ENCODE results near the gene GDE1.
"Not testable (repeated sequence)": the region's sequence is repeated elsewhere in the genome, so short reads cannot be mapped to it uniquely, and the experiment has no call there.

The GDE1 gene

GRCh38 chr16:19521471-19522396 is at the start of gene GDE1:
GDE1 (minus strand) TSS chr16:19522098; CDS start chr16:19521964, 134 bp downstream.
- in situ Hi-C loops (cut with MboI; ENCODE audit: low sequenced_read_pairs) = loop anchor here (25.0 kb wide), 1 partner anchor 434 kb away; no protein-coding TSS in a partner anchor

DNA sequence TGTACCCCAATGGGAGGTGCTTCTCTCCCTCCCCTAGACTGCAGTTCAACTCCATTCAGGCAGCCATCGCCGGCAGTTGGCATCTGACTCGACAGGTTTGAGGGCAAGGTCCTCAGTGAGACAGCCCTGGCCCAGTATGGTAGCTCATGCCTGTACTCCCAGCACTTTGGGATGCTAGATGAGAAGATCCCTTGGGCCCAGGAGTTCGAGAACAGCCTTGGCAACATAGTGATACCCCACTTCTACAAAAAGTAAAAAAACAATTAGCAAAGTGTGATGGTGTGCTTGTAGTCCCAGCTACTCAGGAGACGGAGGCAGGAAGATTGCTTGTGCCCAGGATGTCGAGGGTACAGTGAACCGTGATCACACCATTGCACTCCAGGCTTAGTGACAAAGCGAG is 45.7 kb upstream of the GDE1 start:
- in situ Hi-C loops (cut with MboI; ENCODE audit: low sequenced_read_pairs) = loop anchor here (10.0 kb wide), 1 partner anchor 57 kb away; no protein-coding TSS in a partner anchor

GRCh38 chr16:19566362-19566761 is 44.5 kb upstream of the GDE1 start:
- in situ Hi-C loops (cut with MboI; ENCODE audit: low sequenced_read_pairs) = loop anchor here (10.0 kb wide), 1 partner anchor 58 kb away; no protein-coding TSS in a partner anchor

GRCh38 chr16:19563377-19563776 is 41.5 kb upstream of the GDE1 start:
- in situ Hi-C loops (cut with MboI; ENCODE audit: low sequenced_read_pairs) = loop anchor here (10.0 kb wide), 1 partner anchor 61 kb away; no protein-coding TSS in a partner anchor

- in situ Hi-C loops (cut with MboI; ENCODE audit: low sequenced_read_pairs) = loop anchor here (10.0 kb wide), 1 partner anchor 65 kb away; no protein-coding TSS in a partner anchor
Observed at GRCh38 chr16:19560078-19560477, 38.2 kb upstream of the GDE1 start.

DNA sequence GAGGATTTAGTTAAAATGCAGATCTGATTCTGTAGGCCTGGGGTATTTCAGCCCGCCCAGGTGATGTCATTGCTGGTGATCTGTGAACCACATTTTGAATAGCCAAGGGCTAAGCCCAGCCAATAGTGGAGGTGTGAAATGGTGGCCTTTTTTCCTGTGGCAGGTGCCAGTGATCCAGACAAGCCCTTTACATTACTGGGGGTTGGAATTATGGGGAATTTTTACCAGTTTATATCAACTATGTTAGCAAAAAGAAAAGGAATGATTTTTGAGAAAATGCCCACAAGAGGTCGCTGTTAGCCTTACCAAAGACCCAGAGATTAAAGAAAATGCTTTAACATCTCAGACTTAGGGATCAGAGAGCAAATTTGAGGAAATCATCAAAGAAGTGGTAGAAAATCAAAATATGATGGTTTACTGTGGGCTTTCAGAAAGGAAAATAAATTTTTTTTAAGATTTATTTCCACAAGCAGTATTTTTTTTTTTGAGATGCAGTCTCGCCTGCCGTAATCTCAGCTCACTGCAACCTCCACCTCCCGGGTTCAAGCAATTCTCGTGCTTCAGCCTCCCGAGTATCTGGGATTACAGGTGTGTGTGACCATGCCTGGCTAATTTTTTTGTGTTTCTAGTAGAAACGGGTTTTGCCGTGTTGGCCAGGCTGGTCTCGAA is 37.5 kb upstream of the GDE1 start:
- in situ Hi-C loops (cut with MboI; ENCODE audit: low sequenced_read_pairs) = no loop called here

- in situ Hi-C loops (cut with MboI; ENCODE audit: low sequenced_read_pairs) = no loop called here
Observed at GRCh38 chr16:19555938-19556771, 34.3 kb upstream of the GDE1 start.

DNA sequence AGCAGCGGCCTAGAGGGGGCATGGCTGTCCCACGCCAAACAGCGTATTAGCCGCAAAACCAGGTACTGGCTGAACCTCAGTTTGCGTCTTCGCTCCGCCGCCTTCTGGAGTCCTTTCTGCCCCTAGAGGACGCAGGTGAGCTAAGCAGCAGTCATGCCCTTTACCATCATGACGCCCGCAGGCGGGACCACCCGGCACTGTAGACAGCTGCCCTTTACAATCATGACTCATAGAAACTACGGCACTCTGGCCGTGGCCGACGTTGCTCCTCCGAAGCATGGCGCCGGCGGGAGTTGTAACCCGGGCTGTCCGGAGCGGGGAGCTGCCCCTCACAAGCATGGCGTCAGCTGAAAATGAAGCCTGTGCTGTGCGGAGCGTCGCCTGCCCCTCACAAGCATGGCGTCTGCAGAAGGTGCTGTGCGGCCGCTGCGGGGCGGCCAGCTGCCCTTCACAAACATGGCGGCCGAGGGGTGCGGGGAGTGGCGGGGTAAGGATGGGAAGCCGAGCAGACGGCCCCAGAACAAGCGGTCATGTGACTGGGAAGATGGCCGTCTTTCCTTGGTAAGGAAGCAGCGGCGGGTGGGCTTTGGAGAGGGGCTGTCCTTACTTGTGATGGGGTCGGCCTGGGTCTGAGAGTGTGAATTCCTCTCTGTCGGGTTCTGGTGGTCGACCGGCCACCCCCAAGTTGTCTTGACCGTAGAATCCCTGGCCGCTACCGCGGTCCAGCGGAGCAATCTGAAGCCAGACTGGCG is 33.5 kb upstream of the GDE1 start, which contains the start of gene VPS35L:
VPS35L (plus strand) TSS at position 518 of the 752 bp plus-strand sequence; CDS start at position 545, 27 bp downstream.
- in situ Hi-C loops (cut with MboI; ENCODE audit: low sequenced_read_pairs) = no loop called here

DNA sequence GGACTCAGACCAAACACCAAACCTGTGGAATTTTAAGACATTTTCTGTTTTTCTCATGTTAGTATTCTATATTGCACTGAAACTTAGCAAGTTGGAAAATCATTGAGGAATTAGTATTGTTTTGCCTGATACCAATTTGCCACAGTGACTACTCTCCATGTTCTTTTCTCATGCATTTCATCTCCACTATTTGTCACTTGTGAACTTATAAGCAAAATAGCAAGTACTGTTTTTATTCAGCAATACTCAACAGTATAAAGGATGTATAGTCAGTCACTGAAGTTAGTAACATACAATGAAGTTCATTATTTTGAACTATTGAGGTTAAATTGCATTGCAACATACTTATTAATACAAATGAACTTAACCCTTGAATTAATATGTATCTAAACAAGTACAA is 27.8 kb upstream of the GDE1 start:
- in situ Hi-C loops (cut with MboI; ENCODE audit: low sequenced_read_pairs) = no loop called here

- in situ Hi-C loops (cut with MboI; ENCODE audit: low sequenced_read_pairs) = no loop called here
Observed at GRCh38 chr16:19548144-19548543, 26.2 kb upstream of the GDE1 start.

GRCh38 chr16:19543278-19543996 is 21.5 kb upstream of the GDE1 start:
- in situ Hi-C loops (cut with MboI; ENCODE audit: low sequenced_read_pairs) = not testable (repeated sequence)

DNA sequence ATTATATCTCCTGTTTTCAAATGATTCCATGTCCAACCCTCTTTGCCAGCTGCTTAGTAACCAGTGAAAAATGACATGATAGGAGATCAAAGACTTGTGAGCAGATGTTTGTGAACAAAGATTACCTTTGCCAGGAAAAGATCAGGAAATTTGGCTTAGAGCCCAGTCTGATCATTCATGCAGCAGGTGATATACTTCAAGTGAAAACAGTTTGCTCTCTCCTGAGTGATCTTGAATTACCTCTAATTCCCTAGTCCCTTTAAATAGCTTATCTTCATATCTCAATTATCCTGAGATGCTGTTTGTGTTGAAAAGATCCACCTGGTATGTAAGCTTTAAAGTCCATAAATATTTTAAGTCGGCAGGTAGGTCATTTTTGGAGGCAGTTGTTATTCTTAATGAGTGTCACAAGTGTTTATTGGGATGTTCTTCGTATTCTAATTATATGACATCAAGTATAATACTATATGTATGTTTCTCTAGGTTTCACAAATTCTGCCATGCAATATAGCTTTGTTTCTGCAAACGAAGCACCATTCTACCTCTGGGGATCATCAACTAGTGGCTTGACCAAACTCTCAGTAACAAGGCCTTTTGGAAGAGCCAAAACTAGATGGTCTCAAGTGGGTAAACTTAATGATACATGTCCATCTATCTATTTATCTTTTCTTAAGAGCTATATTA is 20.4 kb upstream of the GDE1 start:
- in situ Hi-C loops (cut with MboI; ENCODE audit: low sequenced_read_pairs) = no loop called here

DNA sequence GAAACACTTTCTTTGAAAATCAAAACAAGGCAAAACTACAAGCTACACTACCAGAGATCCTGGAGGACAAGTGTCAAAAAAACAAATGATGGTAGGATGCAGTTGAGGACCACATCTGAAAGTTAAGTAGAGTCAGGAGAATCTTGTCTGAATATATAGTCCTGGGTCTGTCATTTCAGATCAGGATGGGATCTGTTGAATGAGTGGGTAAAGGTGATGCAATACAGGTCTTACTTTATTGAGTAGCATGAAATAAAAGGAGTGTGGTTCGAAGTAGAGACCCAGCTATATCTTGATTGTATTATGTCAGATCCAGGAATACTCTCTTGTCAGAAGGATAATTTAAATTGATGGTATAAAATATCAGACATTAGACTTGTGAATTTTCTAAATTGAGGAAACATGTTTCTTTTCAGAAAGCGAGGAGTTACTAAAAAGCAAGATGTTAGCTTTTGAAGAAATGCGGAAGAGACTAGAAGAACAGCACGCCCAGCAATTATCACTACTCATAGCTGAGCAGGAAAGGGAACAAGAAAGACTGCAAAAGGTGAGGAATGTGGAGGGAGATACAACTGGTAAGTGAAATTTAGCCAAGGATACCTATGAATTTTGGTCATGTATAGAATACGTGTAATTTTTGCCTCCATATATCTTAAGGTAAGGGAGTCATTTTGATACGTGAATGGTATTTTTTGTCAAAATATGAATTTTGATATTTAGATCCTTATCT is 18.5 kb upstream of the GDE1 start:
- in situ Hi-C loops (cut with MboI; ENCODE audit: low sequenced_read_pairs) = no loop called here

GRCh38 chr16:19532601-19533000 is 10.7 kb upstream of the GDE1 start:
- in situ Hi-C loops (cut with MboI; ENCODE audit: low sequenced_read_pairs) = no loop called here

- in situ Hi-C loops (cut with MboI; ENCODE audit: low sequenced_read_pairs) = no loop called here
Observed at GRCh38 chr16:19528666-19529065, 6.8 kb upstream of the GDE1 start.

DNA sequence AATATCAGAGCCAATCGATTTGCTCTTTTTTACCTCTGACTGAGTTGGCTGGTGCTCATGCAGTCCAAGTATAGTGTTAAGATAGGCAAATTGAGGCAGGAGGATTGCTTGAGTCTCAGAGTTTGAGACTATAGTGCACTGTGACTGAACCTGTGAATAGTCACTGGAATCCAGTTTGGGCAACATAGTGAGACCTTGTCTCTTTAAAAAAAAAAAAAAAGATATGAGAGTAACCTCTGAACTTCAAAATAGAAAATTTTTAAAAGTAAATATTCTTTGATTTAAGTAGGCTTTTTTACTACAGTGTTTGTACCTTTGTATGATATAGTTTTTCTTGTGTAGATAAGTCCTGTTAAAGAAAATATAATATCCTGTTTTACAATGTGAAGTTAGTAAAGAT is 5.3 kb upstream of the GDE1 start:
- in situ Hi-C loops (cut with MboI; ENCODE audit: low sequenced_read_pairs) = no loop called here

DNA sequence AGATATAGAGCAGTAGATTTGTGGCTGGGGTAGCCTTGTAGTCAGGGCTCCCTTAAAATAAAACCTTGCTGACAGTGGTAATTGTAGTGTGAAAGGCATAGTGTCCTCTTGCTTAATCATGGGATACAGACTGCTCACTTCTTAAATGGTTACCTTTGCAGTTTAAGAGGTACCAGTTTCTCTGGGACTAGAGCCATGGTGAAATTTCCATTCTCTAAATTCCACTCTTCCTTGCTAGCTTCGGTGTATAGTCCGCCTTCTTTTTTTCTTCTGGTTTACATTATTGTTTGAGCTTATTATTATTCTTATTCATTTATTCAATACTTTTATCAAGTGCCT is 3.5 kb upstream of the GDE1 start:
- in situ Hi-C loops (cut with MboI; ENCODE audit: low sequenced_read_pairs) = no loop called here

All from HL-60/S4 treated with phorbol 12-myristate 13-acetate at 8.2 ng/mL for 4 days and 3 days (cell line).